Upper lobe of right lung (tissue), 1 donor: ENCODE measurements around the gene GALNT7. TPM values are rescaled to one million over a fixed set of nuclear protein-coding genes. Genes with fewer than 3 reads are reported as not detected.

Source experiments
- ATAC-seq: fragments of 200-7000 bp; cut with Tn5 transposase; one replicate; pipeline ENCODE4 v1.9.1; 2020; ENCODE audit warnings: mild to moderate bottlenecking, moderate library complexity
- DNase-seq: peaks from one replicate; pipeline ENCODE4 v3.0.0-alpha.2; 2020
- H3K27ac ChIP-seq: fragments of 200-600 bp; one replicate; pipeline ENCODE4 v1.8.0; 2022
- H3K27me3 ChIP-seq: fragments of 200-600 bp; one replicate; pipeline ENCODE4 v1.8.0; 2022; ENCODE audit warnings: mild to moderate bottlenecking
- H3K36me3 ChIP-seq: fragments of 200-600 bp; one replicate; pipeline ENCODE4 v1.8.0; 2022
- H3K4me1 ChIP-seq: fragments of 200-600 bp; one replicate; pipeline ENCODE4 v1.8.0; 2022
- H3K4me3 ChIP-seq: fragments of 200-600 bp; one replicate; pipeline ENCODE4 v1.8.0; 2022; ENCODE audit warnings: mild to moderate bottlenecking
- H3K9me3 ChIP-seq: fragments of 200-600 bp; one replicate; pipeline ENCODE4 v1.8.0; 2022
- intact Hi-C: fragments of 100-400 bp; cut with DNase I; formaldehyde crosslinking; loops from one replicate; pipeline ENCODE4 v1.11.0; 2022
- total RNA-seq: library from RNA; stranded (reverse); fragmentation: NEBNext Ultra II Directional; extraction: Animal tissue kit (Norgen Biotek cat#: 25700); gene quantifications from one replicate; pipeline ENCODE4 v1.2.1, GENCODE V29; 2021
- TF ChIP-seq, protein P1 (sequence below): fragments of 200-600 bp; IDR thresholded peaks from one replicate; pipeline ENCODE4 v1.8.0; 2022; ENCODE audit warnings: antibody characterized with exemption
- donor health status: DM: no; HTN: yes; CAD: no; lungs with severe emphysema.

Gene GALNT7
- total RNA-seq, 1 donor from 2014 or later = 22.3 TPM

DNA sequence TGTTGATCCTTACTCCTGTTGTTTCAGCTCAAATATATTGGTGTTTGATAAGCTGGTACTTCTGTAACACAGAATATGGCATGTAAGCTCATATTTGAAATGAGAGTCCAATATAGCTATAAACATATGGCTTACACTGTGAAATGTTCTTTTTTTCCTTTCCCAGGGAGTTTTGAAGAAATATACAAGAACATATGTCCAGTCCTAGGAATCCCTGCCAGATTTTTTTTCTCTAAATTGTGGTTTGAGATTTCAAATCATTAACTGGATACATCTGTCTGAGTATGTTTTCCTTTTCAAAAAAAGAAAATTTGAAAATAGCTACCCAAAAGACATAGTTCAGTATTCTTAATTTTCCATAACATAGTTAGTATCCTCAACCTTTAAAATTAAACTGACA lies 105.3 kb downstream of the GALNT7 start:
- DNase-seq (no peak), ATAC-seq (no peak)
- Histone ChIP-seq H3K27me3 (no peaks in the 10 kb centered on the region), H3K9me3 (no peaks in the 10 kb centered on the region), H3K4me3 (no peak overlapping the region), H3K36me3 (no peaks in the 10 kb centered on the region), H3K4me1 (no peaks in the 10 kb centered on the region), H3K27ac (no peak overlapping the region)
- intact Hi-C loops = no loop called here
- TF ChIP-seq, protein P1, sequence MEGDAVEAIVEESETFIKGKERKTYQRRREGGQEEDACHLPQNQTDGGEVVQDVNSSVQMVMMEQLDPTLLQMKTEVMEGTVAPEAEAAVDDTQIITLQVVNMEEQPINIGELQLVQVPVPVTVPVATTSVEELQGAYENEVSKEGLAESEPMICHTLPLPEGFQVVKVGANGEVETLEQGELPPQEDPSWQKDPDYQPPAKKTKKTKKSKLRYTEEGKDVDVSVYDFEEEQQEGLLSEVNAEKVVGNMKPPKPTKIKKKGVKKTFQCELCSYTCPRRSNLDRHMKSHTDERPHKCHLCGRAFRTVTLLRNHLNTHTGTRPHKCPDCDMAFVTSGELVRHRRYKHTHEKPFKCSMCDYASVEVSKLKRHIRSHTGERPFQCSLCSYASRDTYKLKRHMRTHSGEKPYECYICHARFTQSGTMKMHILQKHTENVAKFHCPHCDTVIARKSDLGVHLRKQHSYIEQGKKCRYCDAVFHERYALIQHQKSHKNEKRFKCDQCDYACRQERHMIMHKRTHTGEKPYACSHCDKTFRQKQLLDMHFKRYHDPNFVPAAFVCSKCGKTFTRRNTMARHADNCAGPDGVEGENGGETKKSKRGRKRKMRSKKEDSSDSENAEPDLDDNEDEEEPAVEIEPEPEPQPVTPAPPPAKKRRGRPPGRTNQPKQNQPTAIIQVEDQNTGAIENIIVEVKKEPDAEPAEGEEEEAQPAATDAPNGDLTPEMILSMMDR = no peak

DNA sequence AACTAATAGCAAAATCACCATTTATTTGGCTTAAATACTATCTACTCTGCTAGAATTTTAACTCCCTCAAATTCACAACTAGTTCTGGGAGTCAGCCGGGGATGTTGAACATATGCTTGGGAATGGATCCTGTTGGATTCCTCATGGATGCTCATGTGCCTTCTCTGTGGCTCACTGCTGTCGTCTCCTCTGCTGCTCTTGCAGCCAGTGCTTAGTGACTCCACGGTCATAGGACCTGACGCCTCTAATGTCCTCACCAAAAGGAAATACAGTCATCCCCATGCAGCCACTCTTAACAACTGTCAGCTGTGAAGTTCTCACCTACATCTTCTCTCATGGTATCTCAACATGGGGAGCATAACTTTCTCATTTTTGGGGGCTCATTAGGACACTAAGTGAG lies 106.1 kb downstream of the GALNT7 start:
- H3K27ac ChIP-seq = no peak overlapping the region
- TF ChIP-seq, protein P1 = no peak

DNA sequence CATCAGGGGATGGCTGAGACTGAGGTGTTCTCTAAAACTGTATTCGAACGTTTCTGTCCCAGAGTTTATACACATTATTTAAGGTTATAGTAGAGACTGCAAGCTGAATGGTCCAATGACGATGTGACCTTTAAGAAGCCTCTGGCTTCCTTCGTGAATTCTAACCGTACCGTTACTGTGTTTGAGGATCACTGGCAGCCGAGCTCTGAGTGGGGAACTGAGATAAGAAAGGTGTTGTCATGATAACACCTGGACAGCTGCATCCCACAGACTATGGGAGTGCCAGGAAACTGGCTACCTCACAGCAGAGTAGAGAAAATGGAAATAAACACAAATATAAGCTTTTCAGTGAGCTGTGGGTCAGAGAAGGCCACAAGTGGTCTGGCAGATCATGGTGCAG lies 106.5 kb downstream of the GALNT7 start:
- Histone ChIP-seq H3K4me1 (no peaks in the 10 kb centered on the region), H3K27ac (no peak overlapping the region), H3K27me3 (no peaks in the 10 kb centered on the region), H3K36me3 (no peaks in the 10 kb centered on the region), H3K9me3 (no peaks in the 10 kb centered on the region), H3K4me3 (no peak overlapping the region)
- TF ChIP-seq, protein P1 = no peak
- ATAC-seq = no peak
- no peak for DNase-seq
- intact Hi-C loops = no loop called here

More for the DNA sequence above, 106.1 kb downstream of the GALNT7 start:
- no peak overlapping the region for H3K4me3 ChIP-seq
- no peaks in the 10 kb centered on the region for H3K27me3 ChIP-seq
- H3K9me3 ChIP-seq = no peaks in the 10 kb centered on the region
- no peaks in the 10 kb centered on the region for H3K4me1 ChIP-seq
- no peak for ATAC-seq
- no peaks in the 10 kb centered on the region for H3K36me3 ChIP-seq
- no peak for DNase-seq
- intact Hi-C loops = no loop called here

DNA sequence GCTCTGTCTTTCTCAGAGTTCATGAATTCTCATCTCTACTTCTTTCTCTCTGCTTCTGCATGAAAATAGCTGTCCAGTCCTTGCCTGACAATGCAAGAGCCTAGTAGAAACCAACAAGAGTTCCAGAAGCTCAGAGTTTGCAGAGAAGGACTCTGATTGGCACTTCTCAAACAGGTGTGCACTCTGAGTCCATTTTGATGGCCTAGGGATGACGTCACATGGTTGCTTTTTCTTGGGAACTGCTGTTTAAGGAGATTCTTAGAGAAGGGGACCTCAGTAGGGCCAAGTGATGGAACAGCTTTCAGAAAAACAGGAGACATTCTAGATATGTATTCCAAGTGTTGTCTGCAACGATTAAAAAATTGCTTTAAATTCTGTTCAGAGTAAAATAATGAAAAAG lies 108.7 kb downstream of the GALNT7 start:
- no peaks in the 10 kb centered on the region for H3K36me3 ChIP-seq
- H3K27me3 ChIP-seq = no peaks in the 10 kb centered on the region
- ATAC-seq (no peak), DNase-seq (no peak)
- TF ChIP-seq, protein P1 = no peak
- no peaks in the 10 kb centered on the region for H3K9me3 ChIP-seq
- H3K4me1 ChIP-seq = no peaks in the 10 kb centered on the region
- H3K27ac ChIP-seq = no peak overlapping the region
- H3K4me3 ChIP-seq = no peak overlapping the region
- intact Hi-C loops = no loop called here

DNA sequence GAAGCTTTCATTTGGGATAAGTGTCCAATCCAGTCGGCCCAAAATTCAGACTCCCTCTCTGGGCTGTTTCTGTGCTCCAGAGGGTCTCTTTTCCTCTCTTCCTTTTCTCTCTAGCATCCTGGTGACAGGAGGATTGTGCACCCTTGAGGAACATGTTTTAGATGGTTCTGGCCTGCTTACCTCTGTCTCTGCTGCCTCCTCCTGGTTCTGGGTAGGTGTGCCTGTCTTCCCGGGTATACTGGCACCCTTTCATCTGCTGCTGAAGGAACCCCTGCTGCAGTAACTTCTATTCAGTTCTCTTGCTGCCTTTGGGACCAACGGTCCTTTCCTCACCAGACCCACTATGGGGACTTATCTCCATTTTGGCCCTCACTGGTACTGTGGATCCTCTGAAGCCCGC lies 112.4 kb downstream of the GALNT7 start:
- no peak overlapping the region for H3K4me3 ChIP-seq

More for the DNA sequence above, 112.4 kb downstream of the GALNT7 start:
- TF ChIP-seq, protein P1 = no peak
- peak; percentile 17 for ATAC-seq
- no peak for DNase-seq
- no peaks in the 10 kb centered on the region for H3K9me3 ChIP-seq
- no peak overlapping the region for H3K27ac ChIP-seq
- no peaks in the 10 kb centered on the region for H3K36me3 ChIP-seq
- H3K4me1 ChIP-seq = no peaks in the 10 kb centered on the region
- intact Hi-C loops = no loop called here
- H3K27me3 ChIP-seq = no peaks in the 10 kb centered on the region
